Transverse colon (tissue), 4 donors: Measurements from ENCODE around the gene CACNA1I. TPM values are rescaled to one million over a fixed set of nuclear protein-coding genes. Genes with fewer than 3 reads are reported as not detected.

Experiments used
- DNase-seq: peaks from one replicate; pipeline ENCODE4 v3.0.0-alpha.2; 2019
- H3K27ac ChIP-seq, 4 donors: fragments of 200-600 bp; sonication (generic); 2 replicates each; pipeline ENCODE4 v1.5.1; 2016 to 2018; ENCODE audit warnings: inconsistent platforms in 4 of 4
- H3K27me3 ChIP-seq: fragments of 200-600 bp; sonication (generic); 2 replicates; pipeline ENCODE4 v1.5.1; 2017; ENCODE audit warnings: inconsistent platforms
- H3K36me3 ChIP-seq, 4 donors: fragments of 200-600 bp; sonication (generic); 2 replicates each; pipeline ENCODE4 v1.5.1; 2017 to 2019; ENCODE audit warnings: inconsistent platforms in 4 of 4
- H3K4me1 ChIP-seq, 4 donors: fragments of 200-600 bp; sonication (generic); 2 replicates each; pipeline ENCODE4 v1.5.1; 2017 to 2020; ENCODE audit warnings: inconsistent platforms in 4 of 4
- H3K4me3 ChIP-seq, 4 donors: fragments of 200-600 bp; sonication (generic); 1 replicate in 1 of 4; 2 replicates in 3 of 4; pipeline versions ENCODE4 v1.5.1 to v1.6.1; 2017 to 2019; ENCODE audit warnings: inconsistent platforms in 4 of 4
- H3K9me3 ChIP-seq, 2 donors: fragments of 200-600 bp; sonication (generic); 2 replicates each; pipeline ENCODE4 v1.5.1; 2017 to 2019; ENCODE audit warnings: inconsistent platforms in 2 of 2
- EP300 ChIP-seq: sonication (generic); formaldehyde crosslinking; IDR thresholded peaks from one replicate; pipeline ENCODE4 v1.6.1; 2017; ENCODE audit warnings: antibody characterized with exemption, low read depth
- POLR2A ChIP-seq: fragments of 450-650 bp; IDR thresholded peaks from one replicate; pipeline ENCODE4 v1.6.1; 2016; ENCODE audit warnings: antibody characterized with exemption, mild to moderate bottlenecking, moderate library complexity
- POLR2AphosphoS5 ChIP-seq, 3 donors: sonication (generic); formaldehyde crosslinking; IDR thresholded peaks; one replicate each; pipeline ENCODE4 v1.6.1; 2016; ENCODE audit warnings: antibody characterized with exemption in 3 of 3
- WGBS, 2 donors: methylation state at CpG; one replicate each; pipeline ENCODE4 v1.1.5; 2018; ENCODE audit warnings: low coverage in 1 of 2; 5-methylcytosine and 5-hydroxymethylcytosine counted together
- in situ Hi-C, 4 donors: fragments of 200-750 bp; cut with MboI; loops; one replicate each; pipeline versions ENCODE4 v1.15.0 to v1.15.1; 2017; ENCODE audit warnings: low sequenced_read_pairs in 3 of 4, low pct_ligation_motif_present in 1 of 4, low pct_unique_long_range_greater_than_20kb in 1 of 4
- intact Hi-C: fragments of 100-400 bp; cut with DNase I; formaldehyde crosslinking; loops from one replicate; pipeline ENCODE4 v1.15.1; 2023; ENCODE audit warnings: low total_unique reads
- total RNA-seq, 4 donors: library from RNA; depleted of rRNA; stranded (reverse); fragments of >200 nt; gene quantifications; one replicate each; pipeline ENCODE4 v1.1.0, GENCODE V29; 2016
- TF ChIP-seq, protein P1 (sequence below), 5 experiments: fragments of 200-600 bp in 3 of 5; fragments of 450-650 bp in 2 of 5; sonication (generic) in 3 of 5; IDR thresholded peaks; 1 replicate in 2 of 5; 2 replicates in 3 of 5; pipeline ENCODE4 v1.5.1; 2016 to 2017; ENCODE audit warnings: antibody characterized with exemption in 5 of 5, inconsistent platforms in 3 of 5, mild to moderate bottlenecking in 2 of 5, moderate library complexity in 1 of 5

Gene CACNA1I
- total RNA-seq, 4 donors from 2014 or later = 0.14 to 1.1 (median 0.66) TPM

DNA sequence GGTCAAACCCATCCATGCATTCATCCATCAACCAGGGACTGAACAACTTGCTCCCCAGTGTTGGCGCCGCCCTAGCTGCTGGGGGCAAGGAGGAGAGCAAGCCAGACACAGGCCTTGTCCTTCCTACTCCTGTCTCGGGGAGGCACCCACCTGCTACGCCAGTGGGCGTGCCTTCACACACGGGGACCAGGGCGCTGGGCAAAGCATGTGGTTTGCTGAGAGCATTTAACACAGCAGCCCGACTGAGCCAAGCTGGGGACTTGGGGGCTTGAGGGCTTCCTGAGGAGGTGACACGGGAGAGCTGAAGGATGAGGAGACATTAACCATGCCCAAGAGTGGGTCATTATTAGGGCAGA is 30.6 kb downstream of the CACNA1I start:
- intact Hi-C loops = no loop called here
- H3K4me3 ChIP-seq = no peak overlapping the region

DNA sequence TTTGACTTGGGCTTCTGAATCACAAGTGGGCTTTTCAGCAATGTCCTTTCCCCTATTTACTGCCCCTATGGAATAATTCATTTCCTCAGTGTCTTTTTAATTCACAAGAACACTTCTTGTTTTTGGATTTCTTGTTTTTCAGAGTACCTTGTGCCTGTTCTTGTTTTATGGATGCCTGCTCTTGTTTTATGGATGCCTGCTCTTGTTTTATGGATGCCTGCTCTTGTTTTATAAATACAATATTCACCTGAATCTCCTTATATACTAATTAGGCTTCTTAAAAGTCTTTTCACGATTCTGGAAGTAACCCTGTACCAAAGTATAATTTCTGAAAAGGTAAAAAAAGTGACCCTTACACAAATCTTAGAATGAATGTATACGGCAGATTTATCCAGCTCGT is 32.8 kb downstream of the CACNA1I start:
- Histone ChIP-seq H3K27ac (no peak overlapping the region), H3K4me3 (no peak overlapping the region), H3K36me3 (no peaks in the 10 kb centered on the region), H3K4me1 (peaks cover 0 to 2% (median 2%) of the 10 kb centered on the region in 4 donors), H3K27me3 (peaks cover 22% of the 10 kb centered on the region), H3K9me3 (peaks cover 4 to 6% of the 10 kb centered on the region in 2 donors)
- TF ChIP-seq EP300 (no peak), POLR2A (no peak), POLR2AphosphoS5 (IDR thresholded peaks at IDR 0.05) (no peak)
- TF ChIP-seq, protein P1, sequence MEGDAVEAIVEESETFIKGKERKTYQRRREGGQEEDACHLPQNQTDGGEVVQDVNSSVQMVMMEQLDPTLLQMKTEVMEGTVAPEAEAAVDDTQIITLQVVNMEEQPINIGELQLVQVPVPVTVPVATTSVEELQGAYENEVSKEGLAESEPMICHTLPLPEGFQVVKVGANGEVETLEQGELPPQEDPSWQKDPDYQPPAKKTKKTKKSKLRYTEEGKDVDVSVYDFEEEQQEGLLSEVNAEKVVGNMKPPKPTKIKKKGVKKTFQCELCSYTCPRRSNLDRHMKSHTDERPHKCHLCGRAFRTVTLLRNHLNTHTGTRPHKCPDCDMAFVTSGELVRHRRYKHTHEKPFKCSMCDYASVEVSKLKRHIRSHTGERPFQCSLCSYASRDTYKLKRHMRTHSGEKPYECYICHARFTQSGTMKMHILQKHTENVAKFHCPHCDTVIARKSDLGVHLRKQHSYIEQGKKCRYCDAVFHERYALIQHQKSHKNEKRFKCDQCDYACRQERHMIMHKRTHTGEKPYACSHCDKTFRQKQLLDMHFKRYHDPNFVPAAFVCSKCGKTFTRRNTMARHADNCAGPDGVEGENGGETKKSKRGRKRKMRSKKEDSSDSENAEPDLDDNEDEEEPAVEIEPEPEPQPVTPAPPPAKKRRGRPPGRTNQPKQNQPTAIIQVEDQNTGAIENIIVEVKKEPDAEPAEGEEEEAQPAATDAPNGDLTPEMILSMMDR (IDR thresholded peaks at IDR 0.05) = no peak
- DNase-seq = no peak
- in situ Hi-C loops = no loop called here
- intact Hi-C loops = no loop called here
- WGBS, 2 donors = 67 to 68% methylated on average over 3 of the region's 3 CpGs

More for the DNA sequence above, 30.6 kb downstream of the CACNA1I start:
- H3K27me3 ChIP-seq = peaks cover 34% of the 10 kb centered on the region
- 54% methylated on average over 8 of the region's 9 CpGs; no CpG with 5 or more reads in 1 of the 2 donors for WGBS, 2 donors
- peaks cover 0 to 4% (median 3%) of the 10 kb centered on the region in 4 donors for H3K4me1 ChIP-seq
- in situ Hi-C loops = no loop called here
- TF ChIP-seq, protein P1 (IDR thresholded peaks at IDR 0.05) = no peak
- TF ChIP-seq EP300 = no peak
- TF ChIP-seq POLR2A = no peak
- TF ChIP-seq POLR2AphosphoS5 (IDR thresholded peaks at IDR 0.05) = no peak
- no peak overlapping the region for H3K27ac ChIP-seq
- H3K9me3 ChIP-seq = peaks cover 4 to 6% of the 10 kb centered on the region in 2 donors
- no peaks in the 10 kb centered on the region for H3K36me3 ChIP-seq
- no peak for DNase-seq

DNA sequence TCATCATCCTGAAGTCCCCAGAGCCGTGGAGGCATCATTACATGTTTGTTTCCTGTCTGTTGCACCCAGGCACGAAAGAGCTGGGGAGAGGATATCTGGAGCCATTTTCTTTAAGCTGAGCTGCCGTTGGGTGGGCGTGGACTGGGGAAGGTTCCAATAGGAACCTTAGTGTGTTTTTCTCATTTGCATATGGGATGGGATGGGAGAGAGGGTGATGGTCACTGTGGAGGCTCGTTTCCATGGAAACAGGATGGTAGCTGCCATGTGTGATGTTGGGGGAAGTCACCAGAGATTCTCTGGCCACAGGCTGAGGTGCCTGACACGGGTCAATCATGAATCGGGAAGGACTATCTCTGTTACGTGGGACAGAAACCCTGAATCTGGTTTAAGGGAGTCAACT is 39.7 kb downstream of the CACNA1I start:
- Histone ChIP-seq H3K9me3 (no peaks in the 10 kb centered on the region), H3K27ac (no peak overlapping the region), H3K4me3 (no peak overlapping the region), H3K4me1 (no peaks in the 10 kb centered on the region), H3K27me3 (peaks cover 18% of the 10 kb centered on the region), H3K36me3 (no peaks in the 10 kb centered on the region)
- TF ChIP-seq POLR2AphosphoS5 (IDR thresholded peaks at IDR 0.05) (no peak), POLR2A (no peak), EP300 (no peak)
- TF ChIP-seq, protein P1 (IDR thresholded peaks at IDR 0.05) = no peak
- 54% methylated on average over 7 of the region's 8 CpGs; no CpG with 5 or more reads in 1 of the 2 donors for WGBS, 2 donors
- DNase-seq = no peak
- intact Hi-C loops = loop anchor here (5.0 kb wide), 1 partner anchor 1962 kb away; no protein-coding TSS in a partner anchor
- in situ Hi-C loops = loop anchor here in 1 of 4 donors (10.0 kb wide), 1 partner anchor 415 kb away; no protein-coding TSS in a partner anchor

DNA sequence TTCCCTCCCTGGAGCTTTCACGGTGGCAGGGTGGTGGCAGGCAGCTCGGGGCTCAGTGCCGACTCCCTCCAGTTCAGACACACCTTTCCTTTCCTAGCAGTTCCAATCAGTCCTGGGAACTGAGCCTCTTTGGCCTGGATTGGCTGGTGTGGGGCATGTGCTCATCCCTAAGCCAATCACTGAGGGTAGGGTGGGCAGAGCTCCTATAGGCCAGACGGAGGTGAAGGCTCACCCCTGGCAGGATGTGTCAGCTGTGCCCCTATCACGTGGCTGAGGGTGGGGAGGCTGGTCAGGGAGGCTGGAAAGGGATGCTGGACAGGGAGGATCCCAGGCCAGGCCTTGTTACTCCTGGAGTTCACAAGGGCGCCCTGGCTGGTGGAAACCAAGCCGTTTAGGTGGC is 40.2 kb downstream of the CACNA1I start:
- intact Hi-C loops = loop anchor here (5.0 kb wide), 1 partner anchor 1962 kb away; no protein-coding TSS in a partner anchor
- no peaks in the 10 kb centered on the region for H3K9me3 ChIP-seq
- H3K27ac ChIP-seq = no peak overlapping the region
- peaks cover 18% of the 10 kb centered on the region for H3K27me3 ChIP-seq
- H3K36me3 ChIP-seq = no peaks in the 10 kb centered on the region
- TF ChIP-seq POLR2A (no peak), EP300 (no peak), POLR2AphosphoS5 (IDR thresholded peaks at IDR 0.05) (no peak)
- TF ChIP-seq, protein P1 (IDR thresholded peaks at IDR 0.05) = no peak
- DNase-seq = no peak
- in situ Hi-C loops = loop anchor here in 1 of 4 donors (10.0 kb wide), 1 partner anchor 414 kb away; no protein-coding TSS in a partner anchor
- 50 to 65% methylated on average over 2 to 7 of the region's 7 CpGs for WGBS, 2 donors
- H3K4me1 ChIP-seq = no peaks in the 10 kb centered on the region
- no peak overlapping the region for H3K4me3 ChIP-seq
